HG03378 (cell line): ENCODE data around the gene NFXL1.

Experiments used
- ATAC-seq: cut with Tn5 transposase; IDR thresholded peaks from one replicate; pipeline ENCODE4 v1.9.1; 2021; ENCODE audit warnings: mild to moderate bottlenecking, moderate library complexity; ENCODE audit not compliant: unreplicated experiment

NFXL1 gene

DNA sequence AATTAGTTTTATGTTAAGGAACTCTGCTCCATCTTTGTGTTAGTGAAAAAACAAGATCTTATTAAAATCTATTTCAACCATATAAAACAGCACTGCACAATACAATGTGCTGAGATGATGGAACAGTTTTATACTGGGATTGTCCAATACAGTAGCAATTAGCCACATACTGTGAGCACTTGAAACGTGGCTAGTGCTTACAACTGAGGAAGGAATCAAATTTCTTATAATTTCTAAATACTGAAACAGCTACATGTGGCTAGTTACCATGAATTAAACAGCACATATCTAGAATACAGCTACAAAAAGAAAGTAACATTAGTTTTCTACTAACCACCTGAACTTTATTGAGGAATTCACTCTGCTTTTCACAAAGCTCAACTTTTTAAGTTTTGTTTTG lies 14.7 kb downstream of the NFXL1 start:
- ATAC-seq = no peak

DNA sequence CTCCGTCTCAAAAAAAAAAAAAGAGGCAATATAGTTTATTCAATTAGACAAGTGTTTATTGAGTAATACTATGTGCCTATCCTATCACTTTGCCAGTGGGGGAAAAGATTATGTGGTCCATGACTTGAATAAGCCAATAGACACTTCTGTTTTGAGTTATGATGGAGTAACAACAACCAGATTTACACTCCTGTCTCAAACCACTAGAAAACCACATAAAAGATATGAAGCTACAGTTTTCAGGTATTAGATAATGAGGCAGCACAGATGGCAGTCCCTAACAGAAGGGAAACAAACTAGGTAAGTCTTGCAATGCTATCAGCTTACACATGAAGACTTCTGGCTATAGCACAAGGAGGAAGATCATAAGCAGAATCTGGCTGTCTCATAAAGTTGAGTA lies 22.5 kb downstream of the NFXL1 start:
- no peak for ATAC-seq

DNA sequence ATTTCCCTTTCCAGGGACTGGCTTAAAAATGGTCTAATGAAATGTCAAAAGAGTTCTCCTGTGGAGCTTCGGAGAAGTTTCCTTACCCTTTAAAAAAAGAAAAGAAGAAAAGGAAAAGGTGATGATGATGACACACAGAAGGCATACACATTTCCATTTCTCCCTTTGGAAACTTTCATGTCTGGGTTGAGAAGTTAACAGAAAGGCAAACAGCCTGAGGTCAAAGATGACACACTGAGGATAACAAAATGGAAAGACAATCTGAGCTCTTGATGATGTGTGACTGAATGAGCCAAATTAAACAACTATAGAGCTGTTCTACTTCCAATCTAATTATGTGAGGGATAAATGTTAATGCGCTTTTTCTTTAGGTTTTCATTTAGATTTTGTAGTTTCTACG lies 32.2 kb downstream of the NFXL1 start:
- no peak for ATAC-seq

DNA sequence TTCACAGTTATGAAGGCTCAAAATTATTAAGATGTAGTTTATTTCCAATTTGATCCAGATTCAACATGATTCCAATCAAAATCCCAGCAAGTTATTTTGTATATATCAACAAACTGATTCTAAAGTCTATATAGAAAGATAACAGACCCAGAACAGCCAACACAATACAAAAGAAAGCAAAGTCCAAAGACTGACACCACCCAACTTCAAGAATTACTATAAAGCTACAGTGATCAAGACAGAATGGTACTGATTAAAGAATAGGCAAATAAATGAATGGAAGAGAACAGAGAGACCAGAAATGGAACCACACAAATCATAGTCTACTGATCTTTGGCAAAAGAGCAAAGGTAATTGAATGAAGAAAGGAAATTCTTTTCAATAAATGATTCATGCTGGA lies 34.9 kb downstream of the NFXL1 start:
- ATAC-seq = no peak

DNA sequence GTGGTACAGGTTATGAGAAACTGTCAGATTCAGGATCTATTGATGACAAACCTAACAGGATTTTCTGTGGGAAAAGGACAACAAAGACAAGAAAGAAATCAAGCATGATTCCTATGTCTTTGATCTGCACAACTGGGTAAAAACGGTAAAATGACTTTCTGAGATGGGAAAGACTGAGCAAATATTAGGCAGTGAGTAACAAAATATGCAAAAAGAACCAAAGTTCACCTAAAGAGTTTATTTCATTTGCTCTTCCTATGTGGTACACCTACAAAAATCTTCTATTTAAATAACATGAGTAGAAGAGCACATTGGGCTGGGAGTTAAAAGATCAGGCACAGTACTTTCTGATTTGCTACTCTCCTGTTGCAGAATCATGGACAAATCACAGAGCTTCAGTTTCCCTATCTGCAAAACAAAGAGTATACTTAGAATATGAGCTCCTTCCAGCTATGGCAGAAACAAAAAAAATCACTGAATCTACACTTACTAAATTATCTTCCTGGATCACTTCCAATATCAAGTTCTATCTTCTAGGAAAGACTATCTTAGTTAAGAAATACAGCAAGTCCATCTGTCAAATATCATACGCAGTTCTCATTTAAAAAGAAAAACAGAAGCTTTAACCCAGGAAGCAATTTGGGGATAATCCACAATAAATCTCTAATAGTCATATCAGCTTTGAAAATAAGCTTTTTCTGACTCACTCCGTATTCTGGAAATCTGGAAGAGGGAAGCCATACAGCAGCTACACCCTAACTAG lies 37.4 kb downstream of the NFXL1 start:
- ATAC-seq = no peak

DNA sequence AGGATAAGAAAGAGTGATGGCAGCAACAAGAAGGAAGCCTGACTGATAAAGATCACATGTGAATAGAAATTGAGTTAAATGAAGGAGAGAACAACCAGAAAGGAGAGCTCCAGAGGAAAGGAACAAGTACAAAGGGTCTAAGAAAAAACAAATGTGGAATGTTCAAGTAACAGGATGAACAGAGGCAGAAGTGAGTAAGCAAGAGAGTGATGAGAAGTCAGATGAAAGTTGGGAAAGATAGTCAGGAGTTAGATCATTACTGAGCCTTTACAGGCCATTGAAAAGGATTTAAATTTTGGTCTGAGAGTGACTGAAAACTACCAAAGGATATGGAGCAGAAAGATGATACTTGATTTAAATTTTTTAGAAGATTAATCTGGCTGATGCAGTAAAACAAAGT lies 38.1 kb downstream of the NFXL1 start:
- no peak for ATAC-seq

DNA sequence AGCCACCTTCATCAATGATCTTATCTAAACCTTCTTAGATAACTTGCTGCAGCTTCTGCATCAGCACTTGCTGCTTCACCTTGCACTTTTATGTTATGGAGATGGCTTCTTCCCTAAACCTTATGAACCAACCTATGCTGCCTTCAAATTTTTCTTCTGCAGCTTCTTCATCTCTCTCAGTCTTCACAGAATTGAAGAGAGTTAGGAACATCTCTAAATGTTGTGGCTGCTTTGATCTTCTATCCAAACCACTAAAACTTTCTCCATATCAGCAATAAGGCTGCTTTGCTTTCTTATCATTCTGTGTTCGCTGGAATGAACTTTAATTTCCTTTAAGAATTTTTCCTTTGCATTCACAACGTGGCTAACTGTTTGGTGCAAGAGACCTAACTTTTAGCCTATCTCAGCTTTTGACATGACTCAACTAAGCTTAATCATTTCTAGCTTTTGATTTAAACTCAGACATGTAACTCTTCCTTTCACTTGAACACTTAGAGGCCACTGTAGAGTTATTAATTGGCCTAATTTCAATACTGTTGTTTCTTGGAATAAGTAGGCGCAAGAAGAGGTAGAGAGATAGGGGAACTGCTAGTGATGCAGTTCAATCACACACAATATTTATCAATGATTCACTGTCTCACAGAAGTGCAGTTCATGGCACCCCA lies 40.4 kb downstream of the NFXL1 start:
- no peak for ATAC-seq

DNA sequence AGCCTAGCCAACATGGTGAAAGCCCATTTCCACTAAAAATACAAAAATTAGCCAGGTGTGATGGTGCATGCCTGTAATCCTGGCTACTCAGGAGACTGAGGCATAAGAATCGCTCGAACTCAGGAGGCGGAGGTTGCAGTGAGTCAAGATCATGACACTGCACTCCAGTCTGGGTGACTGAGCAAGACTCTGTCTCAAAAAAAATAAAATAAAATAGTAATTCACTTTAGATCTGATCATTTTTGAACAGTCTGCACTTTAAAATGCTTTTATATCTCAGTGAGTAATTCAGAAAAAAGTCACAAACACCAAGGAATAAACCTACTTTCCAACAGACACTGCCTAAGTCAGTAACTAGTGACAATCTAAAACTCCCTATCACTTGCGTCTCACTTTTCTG lies 50.9 kb downstream of the NFXL1 start:
- no peak for ATAC-seq

DNA sequence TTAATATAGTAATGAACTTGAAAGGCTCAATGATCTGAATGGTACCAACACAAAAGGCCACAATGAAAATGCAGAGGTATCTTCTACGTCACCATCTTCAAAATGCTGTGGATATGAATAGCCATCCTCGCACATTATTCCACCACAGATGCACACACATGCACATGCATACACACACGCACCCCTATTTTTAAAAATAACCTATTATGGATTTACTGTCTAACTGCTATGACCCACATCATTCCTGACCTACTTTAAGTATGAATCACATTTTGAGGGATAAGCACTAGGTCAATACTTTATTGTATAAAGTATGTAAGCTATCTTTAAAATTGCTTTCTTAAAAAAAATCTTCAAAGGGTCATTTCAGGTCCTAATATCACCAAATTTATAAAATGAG lies 52.1 kb downstream of the NFXL1 start:
- no peak for ATAC-seq

DNA sequence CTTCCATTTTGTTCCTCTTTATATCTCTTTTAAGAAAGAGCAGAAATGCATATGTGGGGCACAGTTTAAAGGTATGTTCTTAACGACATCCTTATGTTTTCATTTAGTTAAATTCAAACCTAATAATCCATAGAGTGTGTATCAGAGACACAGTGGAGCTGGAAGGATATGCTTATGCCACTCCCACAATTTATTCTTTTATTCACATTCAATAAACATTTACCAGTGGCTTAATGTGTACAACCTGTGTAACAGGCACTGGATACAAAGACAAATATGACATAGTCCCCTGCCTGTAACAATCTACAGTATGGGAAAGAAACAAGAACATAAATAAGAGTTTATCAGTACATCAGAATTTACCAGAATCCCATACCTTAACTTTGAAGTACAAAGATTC lies 54.1 kb downstream of the NFXL1 start:
- ATAC-seq = no peak

DNA sequence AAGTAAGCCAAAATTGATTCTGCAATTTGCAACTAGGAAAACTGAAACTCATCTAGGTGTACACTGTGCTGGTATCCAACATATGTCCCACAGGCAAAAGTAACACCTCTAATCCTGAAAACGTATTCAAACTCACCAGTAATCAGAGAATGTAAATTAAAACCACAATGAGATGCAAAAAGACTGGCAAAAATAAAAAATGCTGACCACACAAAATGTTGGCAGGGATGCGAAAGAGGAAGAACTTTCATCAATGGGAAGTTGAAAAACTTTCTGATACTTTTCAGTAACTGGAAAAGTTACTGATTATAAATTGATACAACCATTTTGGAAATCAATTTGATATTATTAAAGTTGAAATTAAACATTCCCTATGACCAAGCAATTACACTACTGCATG lies 56.4 kb downstream of the NFXL1 start:
- no peak for ATAC-seq

DNA sequence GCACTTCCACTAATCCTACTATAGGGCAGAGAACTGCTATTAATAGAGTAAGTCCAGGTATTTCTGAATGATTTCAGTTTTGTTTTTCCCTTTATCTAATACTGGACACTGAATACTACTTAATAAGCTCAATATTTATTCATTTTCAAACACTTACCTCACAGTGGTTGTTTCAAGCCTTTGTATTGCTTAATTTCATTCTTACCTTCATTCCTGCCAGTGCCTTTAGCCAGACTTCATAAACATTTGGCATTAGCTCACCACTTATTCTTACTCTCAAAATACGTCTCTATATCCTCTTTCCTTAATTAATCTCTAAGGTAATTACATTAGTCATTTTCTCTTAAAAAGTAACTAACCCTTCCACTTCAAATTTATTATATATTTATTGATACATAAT lies 57.7 kb downstream of the NFXL1 start:
- ATAC-seq = no peak

DNA sequence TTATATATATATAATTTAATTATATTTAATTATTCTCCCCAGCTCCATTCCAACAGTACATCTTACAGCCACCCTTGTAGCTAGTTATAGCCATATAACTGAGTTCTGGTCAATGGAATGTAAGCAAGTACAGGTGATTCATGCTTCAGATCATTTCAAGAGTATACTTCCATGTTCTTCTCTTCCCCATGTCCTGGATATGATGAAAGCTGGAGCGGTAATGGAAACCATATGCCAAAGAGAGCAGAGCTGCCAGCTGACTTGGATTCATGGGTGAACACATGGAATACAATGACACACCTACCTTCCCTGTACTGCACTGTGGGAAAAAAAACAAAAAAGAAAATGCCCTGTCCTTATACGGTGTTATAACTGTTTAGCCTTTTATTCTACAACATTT lies 59.0 kb downstream of the NFXL1 start:
- no peak for ATAC-seq

DNA sequence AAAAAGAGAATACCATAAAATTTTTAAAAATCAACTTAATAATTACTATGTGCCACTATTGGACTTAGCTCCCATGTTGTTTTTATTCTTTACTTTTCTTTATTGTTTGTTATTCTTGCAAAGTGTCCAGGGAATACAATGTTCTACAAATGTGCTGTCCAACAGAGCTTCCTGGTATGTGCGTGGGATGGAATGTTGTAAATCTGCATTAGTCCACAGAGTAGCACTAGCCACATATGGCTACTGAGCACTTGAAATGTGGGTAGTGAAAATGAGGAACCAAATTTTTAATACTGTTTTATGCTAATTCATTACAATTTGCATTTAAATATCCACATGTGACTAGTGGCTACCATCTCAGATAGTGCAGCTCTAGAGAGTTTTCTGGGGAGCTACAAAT lies 62.2 kb downstream of the NFXL1 start:
- ATAC-seq = no peak

DNA sequence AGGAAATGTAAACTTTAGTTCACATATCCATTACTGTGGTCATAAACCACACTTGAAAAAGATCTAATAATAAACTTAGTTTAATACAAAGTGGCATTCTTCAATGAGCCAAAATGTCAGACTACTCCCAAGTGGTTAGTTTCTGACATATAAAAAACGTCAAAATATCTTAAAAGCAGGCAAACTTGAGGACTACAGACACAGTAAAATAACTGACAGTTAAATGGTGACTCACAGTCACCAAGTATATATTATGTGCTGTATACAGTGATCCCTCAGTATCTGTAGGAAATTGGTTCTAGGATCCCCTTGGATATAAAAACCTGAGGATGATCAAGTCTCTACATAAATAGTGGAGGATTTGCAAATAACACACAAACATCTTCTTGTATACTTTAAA lies 64.9 kb downstream of the NFXL1 start:
- no peak for ATAC-seq

DNA sequence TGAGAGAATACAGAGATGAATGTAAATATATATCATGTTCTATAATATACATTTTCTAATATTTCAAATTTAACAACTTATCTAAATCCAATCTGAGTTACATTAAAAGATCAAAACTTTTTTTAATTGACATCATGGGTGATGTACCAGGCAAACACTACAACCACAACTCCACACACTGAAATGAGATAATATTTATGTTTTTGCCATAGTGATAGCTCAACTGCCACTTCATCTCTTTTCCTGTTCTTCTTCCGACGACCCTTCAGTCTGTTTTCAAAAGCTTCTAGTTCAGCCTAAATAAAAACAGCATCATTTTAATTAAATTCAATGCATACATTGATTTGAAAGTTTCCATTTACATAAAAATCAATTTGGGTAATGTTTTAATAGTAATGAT lies 66.3 kb downstream of the NFXL1 start:
- no peak for ATAC-seq

DNA sequence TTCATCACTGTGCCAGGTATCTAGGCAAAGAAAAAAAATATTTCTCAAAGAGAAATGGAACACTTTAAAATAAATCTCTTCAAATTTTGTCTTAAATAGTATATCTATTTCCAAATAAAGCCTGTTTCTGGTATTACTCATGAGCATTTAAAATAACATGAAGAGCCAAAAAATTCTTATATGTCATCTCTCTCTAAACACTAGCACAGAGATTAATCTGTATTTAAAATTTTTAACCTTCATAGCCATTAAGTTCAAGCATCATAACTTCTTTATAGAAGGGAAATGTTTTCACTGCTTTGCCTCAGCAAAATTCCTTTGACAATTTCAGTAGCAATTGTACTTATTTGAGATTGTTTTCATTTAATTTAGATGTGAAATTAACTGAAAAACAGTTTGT lies 71.4 kb downstream of the NFXL1 start:
- ATAC-seq = no peak

DNA sequence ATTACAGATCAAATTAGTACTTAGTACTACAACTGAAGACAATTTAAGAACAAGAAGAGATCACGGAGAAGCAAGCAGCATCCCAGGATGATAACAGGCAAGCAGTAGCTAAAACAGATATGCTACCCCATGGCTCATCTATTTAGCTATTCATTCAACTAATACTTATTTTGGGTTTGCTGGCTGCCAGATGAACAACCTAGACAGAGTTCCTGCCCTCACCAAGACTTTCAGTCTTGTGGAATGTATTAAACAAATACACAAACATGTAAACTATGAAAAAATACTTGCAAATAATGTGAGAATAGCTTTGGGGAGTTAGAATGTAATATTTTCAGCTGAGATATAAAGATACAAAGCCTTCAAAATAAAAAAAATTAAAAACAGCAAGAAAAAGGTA lies 74.1 kb downstream of the NFXL1 start:
- no peak for ATAC-seq

DNA sequence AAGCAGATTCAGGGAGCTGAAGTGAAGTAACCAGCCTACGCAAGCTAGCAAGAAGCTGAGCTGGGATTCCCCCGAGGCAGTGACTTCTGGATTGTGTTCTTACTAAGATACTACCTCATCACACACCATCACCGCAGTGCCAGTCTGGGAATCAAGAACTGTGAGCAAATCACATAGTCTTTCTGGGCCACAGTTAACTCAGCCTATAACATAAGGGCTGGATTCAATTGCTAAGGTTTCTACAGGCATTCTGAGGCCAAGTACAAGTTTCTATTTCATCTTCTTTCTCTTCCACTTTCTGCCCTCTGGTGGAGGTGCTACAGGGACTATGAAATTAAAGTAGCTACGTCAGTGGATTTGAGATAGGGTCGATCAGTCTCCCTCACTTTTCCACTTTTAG lies 75.1 kb downstream of the NFXL1 start:
- peak; percentile 69 for ATAC-seq

DNA sequence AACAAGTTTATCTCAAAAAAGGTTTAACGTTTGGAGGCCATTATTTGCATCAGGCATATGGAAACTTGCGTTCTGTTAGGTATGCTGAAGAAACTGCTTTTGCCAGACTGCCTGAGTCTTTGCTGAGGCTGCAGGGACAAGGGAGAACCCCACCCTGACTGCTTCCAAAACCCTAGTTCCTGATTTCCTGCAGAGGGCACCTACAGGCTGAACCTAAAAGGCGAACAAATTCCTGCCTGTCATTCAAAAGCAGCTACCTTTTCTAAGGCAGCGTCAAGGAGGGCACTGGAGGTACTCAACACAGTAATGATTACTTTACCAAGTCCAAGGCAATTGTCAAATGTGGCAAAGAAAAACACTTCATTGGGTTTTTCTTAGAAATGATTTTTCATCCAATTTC lies 75.9 kb downstream of the NFXL1 start:
- ATAC-seq = no peak

DNA sequence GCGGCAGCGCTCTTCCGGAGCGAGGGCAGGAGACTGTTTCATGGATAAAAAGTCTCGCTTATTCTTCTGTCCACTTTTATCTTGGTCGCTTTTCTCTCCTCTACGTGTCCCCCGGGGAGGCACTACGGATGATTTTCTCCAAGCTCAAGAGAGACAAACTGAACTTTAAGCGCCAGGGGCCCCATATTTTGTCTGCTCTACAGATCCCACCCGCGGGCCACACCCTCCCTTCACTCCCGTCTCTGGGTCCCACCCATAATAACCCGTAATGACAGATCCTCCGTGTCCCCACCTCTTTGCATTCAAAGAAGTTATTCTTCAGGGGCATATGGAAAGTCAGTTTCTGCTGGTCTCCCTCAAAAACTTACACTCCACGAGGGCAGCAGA lies 76.5 kb downstream of the NFXL1 start, which contains the start of gene CORIN:
Gene CORIN (minus strand): TSS at position 160 of the 387 bp plus-strand sequence. CDS start 118 bp downstream, at position 42.
- ATAC-seq = no peak

DNA sequence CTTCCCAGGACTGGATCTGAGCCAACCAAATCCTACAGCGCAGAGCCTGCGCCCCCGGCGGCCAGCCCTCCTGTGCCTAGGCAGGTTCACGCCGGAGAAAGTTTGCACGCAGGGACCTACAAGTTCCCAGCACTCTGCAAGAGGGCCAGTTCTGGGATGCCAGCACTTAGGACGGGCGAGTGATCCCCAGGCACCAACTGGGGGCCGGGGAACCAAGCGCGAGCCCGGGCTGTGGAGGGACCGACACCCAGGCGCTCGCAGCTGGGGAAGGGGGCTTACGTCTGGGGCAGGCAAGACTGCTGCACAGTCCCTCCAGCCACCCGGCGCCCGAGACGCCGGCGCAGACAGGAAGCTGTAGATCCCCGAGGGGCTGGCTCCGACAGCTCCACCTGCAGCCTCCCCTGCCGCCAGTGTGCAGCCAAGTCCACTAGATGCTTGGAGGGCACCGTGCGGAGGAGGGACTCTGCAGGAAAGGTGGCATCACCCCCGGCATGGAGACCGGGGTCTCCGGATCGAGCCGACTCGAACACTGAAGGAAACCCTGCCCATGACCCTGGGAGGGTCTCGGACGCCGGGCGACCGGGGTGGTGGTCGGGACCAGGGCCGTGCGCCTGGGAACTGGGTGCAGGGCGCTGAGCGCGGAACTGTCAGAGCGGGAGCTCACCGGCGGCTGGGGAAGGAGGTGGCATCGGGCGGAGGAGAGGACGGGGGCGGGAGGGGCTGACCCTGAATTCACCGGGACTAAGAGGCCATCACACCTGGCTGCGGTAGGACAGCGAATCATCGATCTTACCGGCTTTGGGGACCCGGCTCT lies 77.1 kb downstream of the NFXL1 start:
- ATAC-seq = peak; percentile 39
